WTC11 (cell line): Measurements from ENCODE around the gene TDRD9. TPM values are rescaled to one million over a fixed set of nuclear protein-coding genes. Genes with fewer than 3 reads are reported as not detected.

Experiments
- ATAC-seq: fragments of 200-7000 bp; cut with Tn5 transposase; 2 replicates; pipeline ENCODE4 v1.10.0; 2021; ENCODE audit warnings: mild to moderate bottlenecking, moderate library complexity
- CTCF ChIA-PET: fragments of 300-600 bp; sonication (Branson Sonifier 250); formaldehyde crosslinking; loops from one replicate; lab custom pipeline; 2021; ENCODE audit warnings: antibody characterized with exemption; lab: Charles Lee
- POLR2A ChIA-PET: fragments of 350-600 bp; sonication (Branson Sonifier 250); formaldehyde crosslinking; loops from one replicate; lab custom pipeline; 2021; ENCODE audit warnings: antibody characterized with exemption; lab: Charles Lee
- DNase-seq: peaks from one replicate; pipeline ENCODE4 v3.0.0; 2021; ENCODE audit warnings: low spot score
- H3K27ac Mint-ChIP-seq: 2 replicates; pipeline ENCODE4 v1.8.0; 2021; ENCODE audit warnings: mixed read lengths
- H3K27me3 Mint-ChIP-seq: 2 replicates; pipeline ENCODE4 v1.8.0; 2021; ENCODE audit warnings: low read depth, mild to moderate bottlenecking, moderate library complexity, mixed read lengths
- H3K36me3 Mint-ChIP-seq: 2 replicates; pipeline ENCODE4 v1.8.0; 2021; ENCODE audit warnings: mixed read lengths
- H3K4me1 Mint-ChIP-seq: 2 replicates; pipeline ENCODE4 v1.8.0; 2022; ENCODE audit warnings: mixed read lengths
- H3K4me3 Mint-ChIP-seq: 2 replicates; pipeline ENCODE4 v1.8.0; 2021; ENCODE audit warnings: mild to moderate bottlenecking, moderate library complexity, mixed read lengths
- H3K9me3 Mint-ChIP-seq: 2 replicates; pipeline ENCODE4 v1.8.0; 2021; ENCODE audit warnings: mixed read lengths
- CREB1 ChIP-seq: sonication (generic); formaldehyde crosslinking; IDR thresholded peaks from 2 replicates; pipeline ENCODE4 v1.8.0; 2023; ENCODE audit warnings: mild to moderate bottlenecking, missing genetic modification reagents
- FOXK1 ChIP-seq: sonication (generic); formaldehyde crosslinking; IDR thresholded peaks from 2 replicates; pipeline ENCODE4 v1.8.0; 2022; ENCODE audit warnings: mild to moderate bottlenecking, moderate library complexity, missing genetic modification reagents
- GABPB1 ChIP-seq: sonication (generic); formaldehyde crosslinking; IDR thresholded peaks from 2 replicates; pipeline ENCODE4 v1.8.1; 2023; ENCODE audit warnings: mild to moderate bottlenecking, missing genetic modification reagents
- HMGA2 ChIP-seq: fragments of 250-450 bp; sonication (Bioruptor Pico); IDR thresholded peaks from 2 replicates; pipeline ENCODE4 v1.4.0; 2021; ENCODE audit warnings: mild to moderate bottlenecking, moderate library complexity
- IRF2 ChIP-seq: sonication (generic); formaldehyde crosslinking; IDR thresholded peaks from 2 replicates; pipeline ENCODE4 v1.8.0; 2022; ENCODE audit warnings: low read depth, missing genetic modification reagents, borderline replicate concordance
- JAZF1 ChIP-seq: fragments of 250-450 bp; sonication (Bioruptor Pico); IDR thresholded peaks from 2 replicates; pipeline ENCODE4 v1.9.0; 2021; ENCODE audit warnings: moderate library complexity, mild to moderate bottlenecking, inconsistent platforms
- JUN ChIP-seq: sonication (generic); formaldehyde crosslinking; IDR thresholded peaks from 2 replicates; pipeline ENCODE4 v1.8.0; 2023; ENCODE audit warnings: mild to moderate bottlenecking, missing genetic modification reagents
- KAT7 ChIP-seq: sonication (generic); formaldehyde crosslinking; IDR thresholded peaks from 2 replicates; pipeline ENCODE4 v1.8.1; 2023; ENCODE audit warnings: missing genetic modification reagents, mild to moderate bottlenecking, borderline replicate concordance
- NR1H2 ChIP-seq: sonication (generic); formaldehyde crosslinking; IDR thresholded peaks from 2 replicates; pipeline ENCODE4 v1.9.0; 2021; ENCODE audit warnings: mild to moderate bottlenecking, moderate library complexity, missing genetic modification reagents
- NR3C1 ChIP-seq: sonication (generic); formaldehyde crosslinking; conservative IDR thresholded peaks from 2 replicates; pipeline ENCODE4 v1.8.1; 2023; ENCODE audit warnings: low read depth, mild to moderate bottlenecking, missing genetic modification reagents
- PRDM15 ChIP-seq: sonication (generic); formaldehyde crosslinking; IDR thresholded peaks from 2 replicates; pipeline ENCODE4 v1.8.0; 2022; ENCODE audit warnings: missing genetic modification reagents
- PRRX2 ChIP-seq: fragments of 250-450 bp; sonication (Bioruptor Pico); IDR thresholded peaks from 2 replicates; pipeline ENCODE4 v1.8.0; 2021; ENCODE audit warnings: mild to moderate bottlenecking
- RORB ChIP-seq: fragments of 250-450 bp; sonication (Bioruptor Pico); IDR thresholded peaks from 2 replicates; pipeline ENCODE4 v1.9.0; 2021; ENCODE audit warnings: mild to moderate bottlenecking
- USF1 ChIP-seq: sonication (generic); formaldehyde crosslinking; IDR thresholded peaks from 2 replicates; pipeline ENCODE4 v1.8.0; 2022; ENCODE audit warnings: mild to moderate bottlenecking, missing genetic modification reagents
- ZBTB43 ChIP-seq: sonication (generic); formaldehyde crosslinking; IDR thresholded peaks from 2 replicates; pipeline ENCODE4 v1.8.1; 2023; ENCODE audit warnings: mild to moderate bottlenecking, missing genetic modification reagents
- ZMAT4 ChIP-seq: fragments of 250-450 bp; sonication (Bioruptor Pico); IDR thresholded peaks from 2 replicates; pipeline ENCODE4 v1.9.0; 2021; ENCODE audit warnings: mild to moderate bottlenecking
- ZNF121 ChIP-seq: sonication (generic); formaldehyde crosslinking; IDR thresholded peaks from 2 replicates; pipeline ENCODE4 v1.8.0; 2023; ENCODE audit warnings: missing genetic modification reagents
- ZNF219 ChIP-seq: sonication (generic); formaldehyde crosslinking; IDR thresholded peaks from 2 replicates; pipeline ENCODE4 v1.8.0; 2023; ENCODE audit warnings: missing genetic modification reagents, mild to moderate bottlenecking, borderline replicate concordance
- ZNF281 ChIP-seq: sonication (generic); formaldehyde crosslinking; IDR thresholded peaks from 2 replicates; pipeline ENCODE4 v1.8.0; 2023; ENCODE audit warnings: mild to moderate bottlenecking, missing genetic modification reagents
- ZNF423 ChIP-seq: fragments of 250-450 bp; sonication (Bioruptor Pico); IDR thresholded peaks from 2 replicates; pipeline ENCODE4 v2.1.2; 2022; ENCODE audit warnings: mild to moderate bottlenecking, moderate library complexity
- total RNA-seq: library from RNA; stranded (reverse); gene quantifications from 3 replicates; pipeline ENCODE4 v1.2.3, GENCODE V29; 2021

The TDRD9 gene
- total RNA-seq, 1 experiment from 2014 or later = 0.17 TPM

GRCh38 chr14:104087505-104087904 is 159.2 kb downstream of the TDRD9 start (continued):
- no peak for TF ChIP-seq PRDM15 (CRISPR knock-in tag)
- no peak for TF ChIP-seq CREB1 (CRISPR knock-in tag)
- no peak for TF ChIP-seq JAZF1 (CRISPR knock-in tag)
- no peak for TF ChIP-seq ZNF281 (CRISPR knock-in tag)
- no peak for TF ChIP-seq USF1

- no peak for ATAC-seq
- peak; percentile 9 for DNase-seq
- Mint-ChIP-seq H3K36me3 (no peaks in the 10 kb centered on the region), H3K9me3 (no peaks in the 10 kb centered on the region), H3K27ac (no peak overlapping the region), H3K27me3 (no peaks in the 10 kb centered on the region)
- POLR2A ChIA-PET = no interaction called here
- TF ChIP-seq JAZF1 (CRISPR knock-in tag) = no peak
- TF ChIP-seq ZBTB43 (CRISPR knock-in tag) = no peak
- no peak for TF ChIP-seq KAT7
- no peak for TF ChIP-seq NR1H2 (CRISPR knock-in tag)
- no peak for TF ChIP-seq ZNF219 (CRISPR knock-in tag)
- TF ChIP-seq PRRX2 (CRISPR knock-in tag) = no peak
- TF ChIP-seq JUN (CRISPR knock-in tag) = no peak
- TF ChIP-seq GABPB1 = no peak
- TF ChIP-seq, all 79 proteins: peak for 0
- CTCF ChIA-PET = interaction anchor here (1.1 to 5.5 kb wide), 4 partner anchors 8 to 254 kb away, joined by 3 to 52 read pairs (median 14); no protein-coding TSS in a partner anchor
- Mint-ChIP-seq H3K4me3 (no peak overlapping the region), H3K4me1 (0 out of 2 replicates have a peak, but pooled peaks cover 4% of the 10 kb centered on the region)
Observed at GRCh38 chr14:104087981-104088850, 160.0 kb downstream of the TDRD9 start.

GRCh38 chr14:104090071-104090748 is 162.0 kb downstream of the TDRD9 start:
- H3K27me3 Mint-ChIP-seq = no peaks in the 10 kb centered on the region
- no peak overlapping the region for H3K4me3 Mint-ChIP-seq
- H3K36me3 Mint-ChIP-seq = no peaks in the 10 kb centered on the region
- ATAC-seq = no peak
- TF ChIP-seq FOXK1 (CRISPR knock-in tag) = no peak
- no peak for TF ChIP-seq JAZF1 (CRISPR knock-in tag)
- TF ChIP-seq ZNF121 (CRISPR knock-in tag) = no peak
- no peak for TF ChIP-seq NR3C1 (CRISPR knock-in tag)
- TF ChIP-seq CREB1 (CRISPR knock-in tag) = no peak
- TF ChIP-seq RORB (CRISPR knock-in tag) = no peak
- no peak for TF ChIP-seq ZMAT4 (CRISPR knock-in tag)
- no peak for TF ChIP-seq ZNF423 (CRISPR knock-in tag)
- no peak for TF ChIP-seq HMGA2 (CRISPR knock-in tag)
- TF ChIP-seq IRF2 (CRISPR knock-in tag) = no peak
- H3K4me1 Mint-ChIP-seq = peaks cover 5% of the 10 kb centered on the region
- H3K9me3 Mint-ChIP-seq = no peaks in the 10 kb centered on the region
- ChIA-PET POLR2A (no interaction called here), CTCF (interaction anchor here (5.4 kb wide), 1 partner anchor 13 kb away, joined by 42 read pairs; no protein-coding TSS in a partner anchor)
- no peak overlapping the region for H3K27ac Mint-ChIP-seq
- DNase-seq = no peak
